Tibial nerve (tissue), 3 donors: Measurements from ENCODE around the gene ASH1L.
"Not testable (repeated sequence)": the region's sequence is repeated elsewhere in the genome, so short reads cannot be mapped to it uniquely, and the experiment has no call there.

ENCODE experiments used
- EP300 ChIP-seq, 2 donors: sonication (generic); formaldehyde crosslinking; IDR thresholded peaks; one replicate each; pipeline ENCODE4 v1.6.1; 2017; ENCODE audit warnings: antibody characterized with exemption in 2 of 2, mild to moderate bottlenecking in 1 of 2
- POLR2A ChIP-seq, 2 donors: fragments of 450-650 bp; IDR thresholded peaks; one replicate each; pipeline ENCODE4 v1.6.1; 2017; ENCODE audit warnings: antibody characterized with exemption in 2 of 2, mild to moderate bottlenecking in 2 of 2, moderate library complexity in 2 of 2

GRCh38 chr1:155575608-155576007 lies 13.0 kb upstream of the ASH1L start:
- TF ChIP-seq POLR2A, EP300 (IDR thresholded peaks at IDR 0.05): not testable (repeated sequence)
